ENCODE results near the gene PARL.

PARL gene, protein sequence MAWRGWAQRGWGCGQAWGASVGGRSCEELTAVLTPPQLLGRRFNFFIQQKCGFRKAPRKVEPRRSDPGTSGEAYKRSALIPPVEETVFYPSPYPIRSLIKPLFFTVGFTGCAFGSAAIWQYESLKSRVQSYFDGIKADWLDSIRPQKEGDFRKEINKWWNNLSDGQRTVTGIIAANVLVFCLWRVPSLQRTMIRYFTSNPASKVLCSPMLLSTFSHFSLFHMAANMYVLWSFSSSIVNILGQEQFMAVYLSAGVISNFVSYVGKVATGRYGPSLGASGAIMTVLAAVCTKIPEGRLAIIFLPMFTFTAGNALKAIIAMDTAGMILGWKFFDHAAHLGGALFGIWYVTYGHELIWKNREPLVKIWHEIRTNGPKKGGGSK

GRCh38 chr3:183884427-183885296 lies at the start of gene PARL:
PARL (minus strand) TSS chr3:183884880; CDS start chr3:183884846, 34 bp downstream.
- peak; percentile 97 for DNase-seq

DNA sequence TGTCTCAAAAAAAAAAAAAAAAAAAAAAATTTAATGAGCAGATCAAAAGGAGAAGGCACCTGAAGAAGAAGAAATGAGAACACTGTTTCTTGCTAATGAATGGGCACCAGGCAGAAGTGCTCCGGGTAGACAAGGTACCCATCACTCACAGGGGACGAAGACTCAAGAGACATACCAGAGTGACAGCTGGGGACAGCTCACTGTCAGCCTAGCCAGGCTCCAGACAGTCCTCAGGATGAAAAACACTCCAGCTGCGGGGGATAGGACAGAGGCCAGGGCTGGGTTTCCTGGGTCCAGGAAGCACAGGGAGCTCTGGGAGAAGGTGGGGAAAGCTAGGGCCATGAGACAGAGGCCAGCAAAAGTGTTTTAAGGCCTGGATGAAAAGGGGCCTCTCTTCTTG lies 48.5 kb upstream of the PARL start:
- no peak for DNase-seq

DNA sequence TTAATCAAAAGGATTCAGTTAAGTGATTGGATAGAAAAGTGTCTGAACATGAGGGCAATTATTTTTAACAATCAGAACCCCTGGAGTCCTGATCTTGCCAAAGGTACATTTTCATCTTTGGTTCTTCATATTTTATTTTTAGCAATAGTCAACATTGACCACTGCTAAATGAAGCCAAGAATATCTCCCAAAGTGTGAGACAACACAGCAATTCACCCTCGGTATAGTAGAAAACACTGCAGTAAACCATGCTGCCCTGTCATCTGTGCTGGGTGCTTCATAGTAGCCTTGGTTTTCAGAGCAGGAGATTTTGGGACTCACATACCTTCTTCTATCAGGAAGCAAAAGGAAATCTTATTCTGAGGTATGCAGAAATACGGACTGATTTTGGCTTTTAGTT lies 47.2 kb upstream of the PARL start:
- DNase-seq = no peak

DNA sequence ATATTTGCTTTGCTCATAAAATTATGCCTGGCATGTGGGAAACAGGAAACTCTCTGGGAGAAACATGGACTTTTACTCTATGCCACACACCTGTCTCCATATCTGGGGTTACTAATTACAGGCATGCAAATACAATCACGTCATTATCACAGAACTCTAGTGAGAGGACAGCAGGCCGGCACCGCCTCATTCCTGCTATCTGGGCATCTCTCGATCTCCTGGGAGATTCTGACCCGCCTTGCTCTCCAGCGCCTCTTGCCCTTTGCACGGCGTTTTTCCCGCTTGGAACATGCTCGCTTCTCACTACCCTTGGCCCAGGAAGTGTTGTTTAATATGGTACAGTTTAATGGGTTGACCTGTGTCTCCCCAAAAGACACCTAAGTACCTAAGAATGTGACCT lies 45.4 kb upstream of the PARL start:
- DNase-seq = no peak

DNA sequence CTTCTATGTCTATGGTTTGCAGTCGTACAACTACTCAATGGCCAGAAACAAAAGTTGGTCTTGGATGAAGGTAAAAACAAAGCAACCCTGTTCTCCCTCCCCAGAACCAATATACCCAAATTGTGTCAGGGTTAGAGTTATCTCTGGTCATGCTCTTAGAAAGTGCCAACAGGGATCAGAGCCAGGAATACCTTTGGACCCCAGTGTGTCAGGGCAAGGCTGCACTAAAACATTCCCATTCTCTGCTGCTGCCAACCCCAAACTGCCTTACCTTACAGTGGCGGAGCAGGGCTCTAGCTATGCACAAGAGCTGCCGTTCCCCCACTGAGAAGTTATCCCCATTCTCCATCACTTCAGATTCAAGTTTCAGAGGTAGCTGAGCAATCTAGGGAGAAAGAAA lies 42.4 kb upstream of the PARL start:
- no peak for DNase-seq

- no peak for DNase-seq
Measured at GRCh38 chr3:183924956-183925355, 40.3 kb upstream of the PARL start.

GRCh38 chr3:183924543-183924942 lies 39.9 kb upstream of the PARL start:
- no peak for DNase-seq

GRCh38 chr3:183922421-183922820 lies 37.7 kb upstream of the PARL start:
- DNase-seq = no peak

GRCh38 chr3:183921096-183921495 lies 36.4 kb upstream of the PARL start:
- no peak for DNase-seq

GRCh38 chr3:183920416-183920815 lies 35.7 kb upstream of the PARL start:
- no peak for DNase-seq

GRCh38 chr3:183918178-183918577 lies 33.5 kb upstream of the PARL start:
- no peak for DNase-seq

DNA sequence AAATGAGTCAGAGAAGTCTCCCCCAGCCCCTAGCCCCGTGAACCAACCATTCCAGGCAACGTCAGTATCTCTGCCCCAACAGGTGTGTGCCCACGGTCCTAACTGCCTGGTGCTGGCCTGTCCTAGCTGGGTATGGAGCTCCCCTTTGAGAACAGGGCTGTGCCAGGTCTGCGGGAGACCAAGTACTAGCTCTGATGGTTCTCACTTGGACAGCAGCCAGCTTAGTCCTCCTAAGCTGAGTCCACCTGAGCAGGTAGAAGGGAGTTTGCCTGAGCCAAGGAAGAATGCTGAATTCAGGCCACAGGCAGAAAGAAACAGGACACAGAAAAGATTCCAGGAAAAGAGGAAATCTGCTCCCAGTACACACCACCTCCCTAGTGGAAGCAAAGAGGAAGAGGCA lies 33.1 kb upstream of the PARL start:
- no peak for DNase-seq

- no peak for DNase-seq
Measured at GRCh38 chr3:183914856-183915255, 30.2 kb upstream of the PARL start.

GRCh38 chr3:183913580-183913920 lies 28.9 kb upstream of the PARL start:
- DNase-seq = no peak

DNA sequence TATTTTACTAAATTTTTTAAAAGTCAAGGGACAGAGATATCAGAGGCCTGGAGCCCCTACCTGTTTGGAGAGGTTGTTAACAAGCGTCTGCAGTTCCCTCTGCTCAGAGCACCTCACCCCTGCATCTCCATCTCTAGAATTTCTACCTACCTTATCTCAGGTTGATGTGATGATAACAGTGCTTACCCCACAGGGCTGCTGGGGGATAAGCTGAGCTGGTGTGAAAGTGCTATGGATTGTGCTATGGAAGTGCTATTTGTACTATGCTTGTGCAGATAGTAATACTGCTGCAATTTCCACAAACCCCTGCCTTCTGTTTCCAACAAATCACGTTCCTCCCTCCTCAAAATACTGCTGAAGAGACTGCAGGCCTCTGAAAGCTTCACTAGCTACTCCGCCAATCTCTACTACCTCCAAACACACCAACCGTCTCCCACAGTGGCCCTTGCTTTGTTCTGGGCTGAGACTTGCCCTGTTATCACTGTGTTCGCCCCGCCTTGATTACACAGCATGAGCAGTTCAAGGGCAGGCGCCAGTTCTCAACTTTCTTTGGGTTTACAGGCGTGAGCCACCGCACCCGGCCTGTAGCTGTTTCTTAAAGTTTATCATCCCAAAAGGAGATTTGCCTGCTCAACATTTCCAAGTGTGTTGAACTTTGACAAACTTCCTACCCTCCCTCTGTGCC lies 28.4 kb upstream of the PARL start:
- DNase-seq = no peak

GRCh38 chr3:183911763-183912506 lies 27.3 kb upstream of the PARL start:
- no peak for DNase-seq

DNA sequence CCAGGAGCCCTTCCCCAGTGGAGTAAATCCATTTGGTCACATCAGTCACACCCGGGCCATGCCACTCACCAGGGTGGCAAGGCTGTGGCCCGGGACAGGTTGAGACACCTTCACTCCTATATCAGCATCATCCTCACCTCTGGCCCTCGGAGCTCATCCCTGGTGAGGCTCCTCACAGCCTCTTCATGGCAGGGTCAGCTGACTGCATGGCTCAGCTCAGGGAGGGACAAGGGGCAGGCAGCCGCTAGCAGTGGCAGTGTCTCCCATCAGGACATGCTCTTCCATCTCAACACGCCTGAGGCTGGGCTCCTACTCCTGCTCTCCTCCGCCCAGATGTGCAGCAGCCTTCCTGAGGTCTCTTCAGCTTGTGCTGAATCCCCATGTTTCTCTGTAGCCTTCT lies 26.4 kb upstream of the PARL start:
- no peak for DNase-seq

GRCh38 chr3:183909030-183909600 lies 24.4 kb upstream of the PARL start:
- DNase-seq = no peak

DNA sequence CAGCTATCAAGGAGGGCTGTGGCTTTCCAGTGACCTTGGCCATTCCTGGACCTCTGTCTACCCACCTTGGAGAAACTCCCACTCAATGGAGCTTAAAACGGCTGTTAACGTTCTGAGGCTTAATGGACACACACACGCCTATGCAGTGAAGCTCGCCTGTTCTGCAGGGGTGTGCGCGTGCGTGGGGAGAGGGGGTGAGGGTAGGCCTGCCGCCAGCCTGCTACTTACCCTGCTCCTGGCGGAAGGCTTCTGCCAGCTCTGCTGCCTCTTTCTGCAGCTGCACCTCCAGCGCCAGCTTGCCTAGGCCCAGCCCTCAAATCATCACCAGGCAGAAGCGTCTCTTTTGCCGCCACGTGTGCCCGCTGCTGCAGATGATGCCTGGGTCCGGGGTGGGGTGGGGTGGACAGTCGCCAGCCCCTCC lies 23.2 kb upstream of the PARL start:
- no peak for DNase-seq

- DNase-seq = no peak
Measured at GRCh38 chr3:183907176-183907575, 22.5 kb upstream of the PARL start.

DNA sequence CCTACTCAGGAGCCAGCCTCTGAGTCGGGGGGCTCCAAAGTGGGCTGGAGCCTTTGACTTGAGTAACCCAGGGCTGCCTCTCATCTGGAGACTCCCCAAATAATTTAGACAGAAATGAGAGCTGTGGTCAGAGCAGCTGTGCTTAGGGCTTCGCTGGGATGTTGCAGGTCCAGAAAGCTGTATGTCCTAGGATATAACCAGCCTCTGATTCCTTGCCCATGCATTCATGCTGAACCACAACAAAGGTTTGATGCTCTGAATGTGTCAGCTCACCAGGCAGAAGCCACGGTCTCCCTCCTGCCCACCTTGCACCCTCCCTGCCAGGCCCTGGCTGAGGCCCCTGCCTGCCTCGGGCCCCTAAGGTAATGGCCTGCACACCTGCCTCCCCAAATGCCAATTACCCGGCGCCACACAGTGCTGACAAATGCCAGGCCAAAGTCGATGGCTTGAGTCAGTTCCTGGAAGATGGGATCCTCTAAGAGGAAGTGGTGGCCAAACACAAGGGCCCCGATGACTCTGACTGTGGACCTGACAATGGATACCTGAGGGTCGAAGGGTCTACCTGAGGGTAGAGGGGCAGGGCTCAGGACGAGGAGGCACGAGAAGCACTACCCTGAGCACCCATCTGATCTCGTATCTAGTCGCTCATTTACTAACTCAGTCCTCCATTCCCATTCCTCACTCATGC lies 21.7 kb upstream of the PARL start:
- no peak for DNase-seq
